Skeletal muscle tissue (tissue), 4 donors: Measurements from ENCODE around the gene OAS1. TPM values are rescaled to one million over a fixed set of nuclear protein-coding genes. Genes with fewer than 3 reads are reported as not detected.

Source experiments
- H3K27ac ChIP-seq: one replicate; pipeline ENCODE4 v1.7.0; 2013; ENCODE audit warnings: mild to moderate bottlenecking, low read depth, low read length, inconsistent platforms
- H3K27me3 ChIP-seq, 3 donors: one replicate each; pipeline ENCODE4 v1.7.0; 2013; ENCODE audit warnings: low read length in 3 of 3; ENCODE audit not compliant: control insufficient read depth in 3 of 3, insufficient read depth in 3 of 3
- H3K36me3 ChIP-seq, 3 donors: one replicate each; pipeline ENCODE4 v1.7.0; 2013; ENCODE audit warnings: low read length in 3 of 3; ENCODE audit not compliant: control insufficient read depth in 3 of 3, insufficient read depth in 3 of 3
- H3K4me1 ChIP-seq, 3 donors: one replicate each; pipeline ENCODE4 v1.7.0; 2013; ENCODE audit warnings: low read length in 3 of 3, mild to moderate bottlenecking in 3 of 3; ENCODE audit not compliant: control insufficient read depth in 3 of 3, insufficient read depth in 3 of 3
- H3K4me3 ChIP-seq, 3 donors: one replicate each; pipeline ENCODE4 v1.7.0; 2013; ENCODE audit warnings: low read length in 3 of 3
- H3K9ac ChIP-seq, 3 donors: one replicate each; pipeline ENCODE4 v1.7.0; 2013; ENCODE audit warnings: low read length in 3 of 3, mild to moderate bottlenecking in 3 of 3, moderate library complexity in 2 of 3, low read depth in 1 of 3
- H3K9me3 ChIP-seq, 3 donors: one replicate each; pipeline ENCODE4 v1.7.0; 2013; ENCODE audit warnings: low read length in 3 of 3; ENCODE audit not compliant: control insufficient read depth in 3 of 3
- total RNA-seq: library from RNA; depleted of rRNA; stranded (reverse); fragments of >200 nt; gene quantifications from one replicate; pipeline ENCODE4 v1.2.3, GENCODE V29; 2014
- donor health status: Osteomylitis.

Gene OAS1
- total RNA-seq = 8.9 TPM

DNA sequence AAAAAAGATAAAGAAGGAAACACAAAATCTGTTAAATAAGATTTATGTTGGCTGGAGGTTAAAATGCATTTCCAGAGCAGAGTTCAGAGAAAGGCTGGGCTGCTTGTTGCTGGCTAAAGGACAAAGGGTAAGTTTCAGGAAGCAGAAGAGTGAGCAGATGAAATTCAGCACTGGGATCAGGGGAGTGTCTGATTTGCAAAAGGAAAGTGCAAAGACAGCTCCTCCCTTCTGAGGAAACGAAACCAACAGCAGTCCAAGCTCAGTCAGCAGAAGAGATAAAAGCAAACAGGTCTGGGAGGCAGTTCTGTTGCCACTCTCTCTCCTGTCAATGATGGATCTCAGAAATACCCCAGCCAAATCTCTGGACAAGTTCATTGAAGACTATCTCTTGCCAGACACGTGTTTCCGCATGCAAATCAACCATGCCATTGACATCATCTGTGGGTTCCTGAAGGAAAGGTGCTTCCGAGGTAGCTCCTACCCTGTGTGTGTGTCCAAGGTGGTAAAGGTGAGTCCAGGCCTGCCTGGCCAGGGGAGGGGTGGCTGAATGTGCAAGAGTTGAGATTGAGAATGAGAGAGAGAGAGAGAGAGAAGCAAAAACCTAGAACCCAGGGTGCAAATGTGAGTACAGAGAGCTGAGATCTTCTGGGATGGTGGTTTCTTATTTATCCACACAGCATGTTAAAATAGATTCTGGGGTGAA is at the start of gene OAS1:
Gene OAS1 (plus strand): TSS at position 251 of the 703 bp plus-strand sequence. CDS start 78 bp downstream, at position 329.
- Histone ChIP-seq H3K4me3 (peak within 1 kb of the TSS; percentile 58 to 83 (median 69)), H3K27ac (peak within 1 kb of the TSS; percentile 32), H3K9me3 (peaks cover 0 to 3% (median 0%) of the 10 kb centered on the region in 3 donors), H3K36me3 (no peaks in the 10 kb centered on the region), H3K9ac (peak within 1 kb of the TSS in 2 of 3 donors; percentile 4 to 70), H3K4me1 (peaks cover 5 to 9% (median 8%) of the 10 kb centered on the region in 3 donors), H3K27me3 (no peaks in the 10 kb centered on the region)

DNA sequence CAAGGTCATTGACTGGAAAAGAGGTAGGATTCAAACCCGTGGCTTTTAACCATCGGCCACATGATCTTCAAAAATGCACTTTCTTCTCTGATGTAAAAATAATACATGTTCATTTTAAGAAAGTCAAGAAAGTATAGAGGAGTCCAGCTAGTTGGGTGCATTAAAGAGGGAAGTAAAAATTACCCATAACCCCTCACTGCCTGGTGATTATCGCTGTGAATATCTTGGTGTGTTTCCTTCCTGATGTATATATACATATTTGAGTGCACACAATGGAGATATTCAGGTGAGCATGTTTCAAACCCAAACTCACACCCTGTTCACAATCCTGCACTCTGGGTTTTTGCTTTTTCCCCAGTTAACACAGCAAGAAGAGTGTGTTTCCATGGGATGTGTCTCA is 47.5 kb upstream of the OAS1 start:
- Histone ChIP-seq H3K4me3 (no peak overlapping the region), H3K36me3 (no peaks in the 10 kb centered on the region), H3K4me1 (no peaks in the 10 kb centered on the region), H3K27me3 (peaks cover 12 to 18% (median 13%) of the 10 kb centered on the region in 3 donors), H3K9ac (no peak overlapping the region), H3K27ac (no peak overlapping the region), H3K9me3 (no peaks in the 10 kb centered on the region)

DNA sequence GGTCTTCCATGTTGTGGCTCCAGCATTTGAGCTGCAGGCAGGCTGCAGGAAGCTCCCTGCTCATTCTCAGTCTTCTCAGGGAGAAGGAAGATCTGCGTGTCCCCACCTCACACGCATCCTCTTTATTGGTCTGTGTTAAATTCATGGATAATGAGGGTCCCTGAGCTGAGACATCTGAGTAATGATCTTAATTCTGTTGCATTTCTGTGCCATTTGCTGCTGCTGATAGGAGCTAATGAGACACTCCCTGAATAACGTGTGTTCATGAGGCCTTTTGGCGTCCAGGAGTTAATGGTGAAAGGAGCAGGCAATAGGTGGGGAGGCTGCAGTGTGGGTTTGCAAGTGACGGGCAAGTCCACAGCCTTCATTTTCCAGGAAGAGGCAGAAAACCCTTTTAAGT is 46.6 kb upstream of the OAS1 start:
- Histone ChIP-seq H3K9me3 (no peaks in the 10 kb centered on the region), H3K9ac (no peak overlapping the region), H3K4me1 (no peaks in the 10 kb centered on the region), H3K27ac (no peak overlapping the region), H3K4me3 (no peak overlapping the region), H3K36me3 (no peaks in the 10 kb centered on the region), H3K27me3 (peaks cover 12 to 18% (median 13%) of the 10 kb centered on the region in 3 donors)

DNA sequence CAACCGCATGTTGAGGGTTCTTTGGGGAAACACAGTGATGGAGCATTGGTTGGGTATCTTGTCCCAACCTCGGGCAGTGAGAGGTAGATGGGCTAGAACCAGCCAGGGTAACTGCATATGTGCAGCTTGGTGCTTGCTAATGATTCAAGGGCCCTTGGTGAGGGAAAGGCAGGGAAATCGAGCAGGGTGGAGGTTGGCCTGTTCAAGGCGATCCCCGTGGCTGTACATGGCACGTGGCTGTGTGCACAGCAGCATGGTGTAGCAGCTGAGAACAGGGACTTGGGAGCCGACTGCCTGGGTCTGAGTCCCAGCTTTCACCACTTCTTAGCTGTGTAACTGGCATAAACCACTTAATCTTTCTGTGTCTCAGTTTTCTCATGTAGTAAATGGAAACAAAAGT is 45.5 kb upstream of the OAS1 start:
- H3K9ac ChIP-seq = no peak overlapping the region
- H3K9me3 ChIP-seq = no peaks in the 10 kb centered on the region
- no peak overlapping the region for H3K4me3 ChIP-seq
- no peaks in the 10 kb centered on the region for H3K4me1 ChIP-seq
- peaks cover 8 to 18% (median 9%) of the 10 kb centered on the region in 3 donors for H3K27me3 ChIP-seq
- H3K36me3 ChIP-seq = no peaks in the 10 kb centered on the region
- no peak overlapping the region for H3K27ac ChIP-seq

DNA sequence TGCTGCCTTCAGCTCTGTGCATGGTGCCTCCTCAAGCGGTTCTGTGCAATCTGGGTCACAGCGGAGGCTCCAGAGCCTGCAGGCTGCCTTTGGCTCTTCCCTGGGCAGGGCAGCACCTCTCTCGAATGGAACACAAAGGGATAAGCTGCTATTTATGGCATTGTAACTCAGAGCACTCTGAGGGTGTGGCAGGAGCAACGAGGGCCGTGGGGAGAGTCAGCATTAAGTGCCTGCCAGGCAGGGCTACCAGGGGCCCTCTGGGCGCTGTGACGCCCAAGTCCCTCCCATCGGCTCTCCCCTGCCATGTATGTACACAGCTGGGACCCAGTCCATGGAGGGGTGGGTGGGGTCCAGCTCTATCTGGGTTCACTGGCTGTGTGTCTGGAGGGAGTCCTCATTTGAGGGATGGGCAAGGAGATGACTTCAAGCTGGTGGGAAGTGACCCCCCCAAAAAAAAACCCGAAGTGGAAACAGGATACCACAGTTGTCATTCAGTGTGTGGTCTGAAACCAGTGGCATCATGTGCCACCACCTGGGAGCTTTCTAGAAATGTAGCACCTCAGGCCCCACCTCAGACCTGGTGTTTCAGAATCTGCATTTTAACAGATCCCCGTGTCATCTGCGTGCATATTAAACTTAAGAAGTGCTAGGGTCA is 44.0 kb upstream of the OAS1 start:
- H3K4me1 ChIP-seq = no peaks in the 10 kb centered on the region
- H3K27ac ChIP-seq = no peak overlapping the region
- H3K9ac ChIP-seq = no peak overlapping the region
- no peaks in the 10 kb centered on the region for H3K36me3 ChIP-seq
- no peak overlapping the region for H3K4me3 ChIP-seq
- H3K27me3 ChIP-seq = peaks cover 7 to 9% (median 8%) of the 10 kb centered on the region in 3 donors
- no peaks in the 10 kb centered on the region for H3K9me3 ChIP-seq

DNA sequence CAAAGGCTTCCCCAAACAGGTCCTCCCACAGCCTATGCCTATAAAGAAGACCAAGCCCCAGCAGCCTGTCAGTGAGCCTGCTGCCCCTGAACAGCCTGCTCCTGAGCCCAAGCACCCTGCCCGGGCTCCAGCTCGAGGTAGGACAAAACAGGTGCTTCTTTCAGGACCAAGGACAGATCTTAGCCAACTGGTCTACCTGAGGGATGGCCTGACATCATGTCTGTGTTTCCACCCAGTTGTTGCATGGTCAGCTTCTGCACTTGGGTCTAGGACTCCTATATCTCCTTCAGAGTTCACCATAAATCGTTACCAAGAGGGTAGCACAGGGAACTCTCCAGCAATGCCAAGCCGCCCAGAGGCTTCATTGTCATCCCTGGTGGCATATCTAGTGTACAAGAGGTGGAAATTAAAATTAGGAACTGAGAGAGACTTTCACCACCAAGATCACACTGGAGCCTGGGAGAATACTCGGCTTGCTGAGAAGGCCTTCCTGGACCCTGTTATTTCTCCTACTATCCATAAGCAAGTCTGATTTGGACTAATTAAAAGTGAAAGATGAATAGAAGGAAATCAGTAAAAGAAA is 38.2 kb upstream of the OAS1 start:
- no peaks in the 10 kb centered on the region for H3K4me1 ChIP-seq
- no peak overlapping the region for H3K4me3 ChIP-seq
- no peak overlapping the region for H3K27ac ChIP-seq
- H3K27me3 ChIP-seq = peaks cover 0 to 4% (median 3%) of the 10 kb centered on the region in 3 donors
- H3K9ac ChIP-seq = no peak overlapping the region
- no peaks in the 10 kb centered on the region for H3K36me3 ChIP-seq
- no peaks in the 10 kb centered on the region for H3K9me3 ChIP-seq

DNA sequence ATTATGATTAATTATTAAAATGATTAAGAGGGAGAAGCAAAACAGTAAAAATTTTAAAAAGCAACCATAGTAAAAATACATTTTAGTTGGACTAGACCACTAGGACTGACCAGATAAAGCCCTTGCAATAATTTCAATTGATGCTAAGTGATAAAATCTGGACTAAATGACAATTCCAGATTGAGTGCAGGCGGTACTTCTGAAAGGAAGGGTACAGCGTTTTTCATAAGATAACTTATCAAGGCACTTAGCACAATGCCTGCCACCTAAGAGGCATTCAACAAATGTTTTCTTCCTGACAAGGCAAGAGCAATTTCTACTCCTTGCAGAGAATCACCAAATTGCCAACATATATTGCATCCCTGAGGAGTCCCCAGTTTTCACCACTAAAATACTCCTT is 37.7 kb upstream of the OAS1 start:
- Histone ChIP-seq H3K9ac (no peak overlapping the region), H3K4me3 (no peak overlapping the region), H3K27me3 (peaks cover 0 to 9% (median 5%) of the 10 kb centered on the region in 3 donors), H3K9me3 (no peaks in the 10 kb centered on the region), H3K27ac (no peak overlapping the region), H3K4me1 (no peaks in the 10 kb centered on the region), H3K36me3 (no peaks in the 10 kb centered on the region)

DNA sequence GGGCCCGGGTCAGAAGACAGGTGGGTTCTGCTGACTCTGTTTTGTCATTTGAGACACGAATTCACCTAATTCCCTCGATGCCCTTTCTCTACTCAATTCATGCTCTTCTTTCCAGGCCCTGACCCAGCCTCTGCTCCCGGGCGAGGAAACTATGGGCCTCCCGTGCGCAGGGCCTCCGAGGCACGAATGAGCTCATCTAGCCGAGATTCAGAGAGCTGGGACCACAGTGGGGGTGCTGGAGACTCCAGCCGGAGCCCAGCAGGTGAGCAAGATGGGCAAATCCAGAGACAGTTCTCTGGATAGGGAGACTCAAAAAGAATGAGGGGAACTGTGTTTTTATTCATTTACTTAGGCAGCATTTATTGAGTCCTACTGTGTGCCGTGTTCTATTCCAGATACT is 37.0 kb upstream of the OAS1 start:
- peaks cover 0 to 12% (median 6%) of the 10 kb centered on the region in 3 donors for H3K27me3 ChIP-seq
- no peaks in the 10 kb centered on the region for H3K4me1 ChIP-seq
- H3K9ac ChIP-seq = no peak overlapping the region
- no peak overlapping the region for H3K4me3 ChIP-seq
- H3K27ac ChIP-seq = no peak overlapping the region
- H3K36me3 ChIP-seq = no peaks in the 10 kb centered on the region
- no peaks in the 10 kb centered on the region for H3K9me3 ChIP-seq

DNA sequence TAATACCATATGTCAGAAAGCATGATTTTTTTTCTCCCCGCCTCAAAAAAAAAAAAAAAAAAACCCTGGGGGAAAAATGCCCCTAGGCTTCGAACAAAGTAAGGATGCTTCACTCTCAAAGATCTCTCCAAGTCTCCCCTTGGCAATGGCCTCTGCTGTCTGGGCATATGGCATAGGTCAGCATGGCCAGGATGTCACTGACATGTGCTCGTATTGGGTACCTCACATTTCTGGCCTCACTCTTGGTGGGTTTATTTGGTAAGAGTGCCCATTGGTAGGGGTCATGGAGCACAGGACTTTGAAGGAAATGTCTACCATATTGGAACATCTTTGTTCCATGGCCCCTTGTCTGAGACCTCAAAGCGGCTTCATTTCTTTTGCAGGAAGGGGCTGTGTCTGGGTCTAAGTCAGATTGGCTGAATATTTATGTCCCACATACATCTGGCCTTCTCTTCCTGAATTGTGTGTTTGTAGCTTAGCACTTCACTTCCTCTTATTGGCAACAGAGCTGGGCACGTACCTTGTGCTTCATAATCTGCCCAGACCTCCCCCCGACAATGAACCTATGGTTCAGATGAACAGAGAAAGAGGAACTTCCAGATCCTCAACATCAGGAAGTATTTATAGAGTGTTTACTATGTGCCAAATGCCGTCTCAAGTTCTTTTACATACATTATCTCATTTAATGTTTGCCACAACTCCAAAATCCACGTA is 36.3 kb upstream of the OAS1 start:
- H3K4me1 ChIP-seq = no peaks in the 10 kb centered on the region
- H3K27me3 ChIP-seq = peaks cover 5 to 18% (median 12%) of the 10 kb centered on the region in 3 donors
- no peaks in the 10 kb centered on the region for H3K9me3 ChIP-seq
- no peaks in the 10 kb centered on the region for H3K36me3 ChIP-seq
- no peak overlapping the region for H3K9ac ChIP-seq
- no peak overlapping the region for H3K4me3 ChIP-seq
- H3K27ac ChIP-seq = no peak overlapping the region
